Heart left ventricle (tissue), 13 donors: ENCODE measurements around the gene MYBBP1A.

Experiments used
- POLR2A ChIP-seq, 2 donors: fragments of 450-650 bp; IDR thresholded peaks; one replicate each; pipeline ENCODE4 v1.6.1; 2017; ENCODE audit warnings: antibody characterized with exemption in 2 of 2, mild to moderate bottlenecking in 2 of 2, moderate library complexity in 2 of 2
- TF ChIP-seq, protein P1 (sequence below), 12 donors: fragments of 200-600 bp; sonication (generic) in 4 of 12; IDR thresholded peaks; one replicate each; pipeline versions ENCODE4 v1.5.0 to v1.8.0; 2018 to 2022; ENCODE audit warnings: antibody characterized with exemption in 12 of 12, mild to moderate bottlenecking in 5 of 12
- donor health status: ischemic (EF 13 %, LVEDD 7.1; RV severe dilation, severe dysfunction).
- donor health status: DM: no; HTN: yes; CAD: no.
- donor health status: DM: no; HTN: no; CAD: no.
- donor health status: ischemic (EF 25% LVEDD 6.9; RV normal size, moderate dysfunction).
- donor health status: ischemic (EF 25% LVEDD 5.7; RV mildly dilated, moderate dysfunction).
- donor health status: ischemic (EF 35%, LVEDD 5.7; RV mildly dilated, moderate dysfunction).
- donor health status: nonischemic (EF 11% LVEDD 7.7; RV severe dilation, severe dysfunction).
- donor health status: DM: yes; HTN: yes; CAD: no.
- donor health status: PGD.
- donor health status: ischemic (EF 29% LVEDD 5.4; RV normal size, mild dysfunction).
- donor health status: nonischemic (EF 23%, LVEDD 6.1; RV moderate dilation, normal function).

DNA sequence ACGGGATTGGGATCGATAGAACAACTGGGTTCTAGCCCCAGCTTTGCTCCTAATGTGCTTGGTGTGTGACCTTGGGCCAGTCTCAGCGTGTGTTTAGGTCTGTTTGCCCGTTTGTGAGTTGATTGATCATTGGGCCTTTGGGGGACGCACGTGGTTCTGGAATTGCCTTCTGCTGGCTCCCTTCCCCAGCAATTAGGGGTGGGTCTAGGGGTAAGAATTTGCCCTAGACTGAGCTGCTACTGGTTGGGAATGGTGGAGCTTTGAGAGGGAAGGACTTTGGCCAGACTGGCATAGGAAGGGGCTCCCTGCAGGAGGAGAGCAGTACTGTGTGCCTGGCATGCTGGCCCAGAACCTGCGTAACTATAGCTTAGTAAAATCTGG, 55.0 kb downstream of the MYBBP1A start:
- TF ChIP-seq, protein P1, sequence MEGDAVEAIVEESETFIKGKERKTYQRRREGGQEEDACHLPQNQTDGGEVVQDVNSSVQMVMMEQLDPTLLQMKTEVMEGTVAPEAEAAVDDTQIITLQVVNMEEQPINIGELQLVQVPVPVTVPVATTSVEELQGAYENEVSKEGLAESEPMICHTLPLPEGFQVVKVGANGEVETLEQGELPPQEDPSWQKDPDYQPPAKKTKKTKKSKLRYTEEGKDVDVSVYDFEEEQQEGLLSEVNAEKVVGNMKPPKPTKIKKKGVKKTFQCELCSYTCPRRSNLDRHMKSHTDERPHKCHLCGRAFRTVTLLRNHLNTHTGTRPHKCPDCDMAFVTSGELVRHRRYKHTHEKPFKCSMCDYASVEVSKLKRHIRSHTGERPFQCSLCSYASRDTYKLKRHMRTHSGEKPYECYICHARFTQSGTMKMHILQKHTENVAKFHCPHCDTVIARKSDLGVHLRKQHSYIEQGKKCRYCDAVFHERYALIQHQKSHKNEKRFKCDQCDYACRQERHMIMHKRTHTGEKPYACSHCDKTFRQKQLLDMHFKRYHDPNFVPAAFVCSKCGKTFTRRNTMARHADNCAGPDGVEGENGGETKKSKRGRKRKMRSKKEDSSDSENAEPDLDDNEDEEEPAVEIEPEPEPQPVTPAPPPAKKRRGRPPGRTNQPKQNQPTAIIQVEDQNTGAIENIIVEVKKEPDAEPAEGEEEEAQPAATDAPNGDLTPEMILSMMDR (IDR thresholded peaks at IDR 0.05): no peak
- TF ChIP-seq POLR2A (IDR thresholded peaks at IDR 0.05): no peak
